ENCODE results near the gene CHCHD10.

CHCHD10 gene

GRCh38 chr22:23767673-23768548 lies at the start of gene CHCHD10:
Gene CHCHD10, minus strand, starts transcription at chr22:23767972. Its CDS starts 98 bp downstream, at chr22:23767874.
- DNase-seq: peak; percentile 87

GRCh38 chr22:23817146-23817545 lies 49.4 kb upstream of the CHCHD10 start:
- no peak for DNase-seq

- no peak for DNase-seq
Measured at GRCh38 chr22:23816156-23816976, 48.6 kb upstream of the CHCHD10 start.

GRCh38 chr22:23815541-23816155 lies 47.9 kb upstream of the CHCHD10 start:
- no peak for DNase-seq

- no peak for DNase-seq
Measured at GRCh38 chr22:23812378-23812777, 44.6 kb upstream of the CHCHD10 start.

- DNase-seq: no peak
Measured at GRCh38 chr22:23806837-23807236, 39.1 kb upstream of the CHCHD10 start.

GRCh38 chr22:23804781-23805291 lies 37.1 kb upstream of the CHCHD10 start:
- no peak for DNase-seq

GRCh38 chr22:23803001-23803819 lies 35.4 kb upstream of the CHCHD10 start:
- DNase-seq: no peak

GRCh38 chr22:23801886-23802377 lies 34.2 kb upstream of the CHCHD10 start:
- no peak for DNase-seq

- no peak for DNase-seq
Measured at GRCh38 chr22:23801238-23801821, 33.6 kb upstream of the CHCHD10 start.

GRCh38 chr22:23800297-23801237 lies 32.8 kb upstream of the CHCHD10 start:
- DNase-seq: no peak

GRCh38 chr22:23796461-23796860 lies 28.7 kb upstream of the CHCHD10 start:
- no peak for DNase-seq

GRCh38 chr22:23793326-23793725 lies 25.6 kb upstream of the CHCHD10 start:
- no peak for DNase-seq

GRCh38 chr22:23791738-23792645 lies 24.2 kb upstream of the CHCHD10 start:
- DNase-seq: no peak

GRCh38 chr22:23790819-23791737 lies 23.3 kb upstream of the CHCHD10 start:
- peak; percentile 70 for DNase-seq

- no peak for DNase-seq
Measured at GRCh38 chr22:23789638-23790037, 21.9 kb upstream of the CHCHD10 start.

GRCh38 chr22:23789121-23789520 lies 21.3 kb upstream of the CHCHD10 start:
- no peak for DNase-seq

- no peak for DNase-seq
Measured at GRCh38 chr22:23787910-23788309, 20.1 kb upstream of the CHCHD10 start.

Data from femur (tissue), 1 donor.